ENCODE measurements around the gene ZNF20.
"Not testable (repeated sequence)": the region's sequence is repeated elsewhere in the genome, so short reads cannot be mapped to it uniquely, and the experiment has no call there.

ZNF20 gene

GRCh38 chr19:12111943-12112637 is 28.1 kb downstream of the ZNF20 start:
- DNase-seq, result no peak

DNA sequence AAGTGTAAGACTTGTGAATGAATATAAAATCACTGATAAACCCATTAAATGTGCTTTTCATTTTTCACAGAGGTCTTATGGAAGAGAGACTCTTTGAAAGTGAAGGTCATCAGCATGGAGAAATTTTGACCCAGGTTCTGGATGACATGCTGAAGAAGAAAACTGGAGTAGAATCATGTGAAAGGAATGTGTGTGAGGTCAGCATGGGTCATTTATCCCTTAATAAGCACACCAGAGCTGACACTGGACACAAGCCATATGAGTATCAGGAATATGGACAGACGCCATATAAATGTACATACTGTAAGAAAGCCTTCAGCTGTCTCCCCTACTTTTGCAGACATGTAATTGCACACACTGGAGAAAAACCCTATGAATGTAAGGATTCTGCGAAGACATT is 29.0 kb downstream of the ZNF20 start:
- DNase-seq, result no peak

DNA sequence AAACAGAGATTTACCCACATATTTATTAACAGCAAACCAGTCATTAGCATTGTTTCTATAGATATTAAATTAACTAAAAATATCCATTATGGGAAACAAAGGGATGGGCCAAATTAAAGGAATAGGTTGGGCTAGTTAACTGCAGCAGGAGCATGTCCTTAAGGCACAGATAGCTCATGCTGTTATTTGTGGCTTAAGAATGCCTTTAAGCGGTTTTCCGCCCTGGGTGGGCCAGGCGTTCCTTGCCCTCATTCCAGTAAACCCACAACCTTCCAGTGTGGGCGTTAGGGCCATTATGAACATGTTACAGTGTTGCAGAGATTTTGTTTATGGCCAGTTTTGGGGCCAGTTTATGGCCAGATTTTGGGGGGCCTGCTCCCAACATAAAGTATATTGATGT is 36.2 kb downstream of the ZNF20 start:
- not testable (repeated sequence) for DNase-seq

DNA sequence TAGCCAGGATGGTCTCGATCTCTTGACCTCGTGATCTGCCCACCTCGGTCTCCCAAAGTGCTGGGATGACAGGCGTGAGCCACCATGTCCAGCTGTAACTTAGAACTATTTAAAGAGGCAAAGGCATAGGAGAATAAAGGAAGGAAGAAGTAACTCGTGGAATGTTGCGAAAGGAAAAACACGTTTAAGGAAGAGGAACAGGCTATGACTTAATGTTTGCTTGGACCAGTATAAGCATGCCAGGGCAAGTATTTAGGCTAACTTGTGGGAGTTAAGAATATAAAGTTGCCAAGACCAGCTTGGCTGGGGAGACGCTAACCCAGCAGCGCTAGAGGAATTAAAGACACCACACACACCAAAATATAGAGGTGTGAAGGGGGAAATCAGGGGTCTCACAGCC is 42.1 kb downstream of the ZNF20 start:
- DNase-seq, result no peak

DNA sequence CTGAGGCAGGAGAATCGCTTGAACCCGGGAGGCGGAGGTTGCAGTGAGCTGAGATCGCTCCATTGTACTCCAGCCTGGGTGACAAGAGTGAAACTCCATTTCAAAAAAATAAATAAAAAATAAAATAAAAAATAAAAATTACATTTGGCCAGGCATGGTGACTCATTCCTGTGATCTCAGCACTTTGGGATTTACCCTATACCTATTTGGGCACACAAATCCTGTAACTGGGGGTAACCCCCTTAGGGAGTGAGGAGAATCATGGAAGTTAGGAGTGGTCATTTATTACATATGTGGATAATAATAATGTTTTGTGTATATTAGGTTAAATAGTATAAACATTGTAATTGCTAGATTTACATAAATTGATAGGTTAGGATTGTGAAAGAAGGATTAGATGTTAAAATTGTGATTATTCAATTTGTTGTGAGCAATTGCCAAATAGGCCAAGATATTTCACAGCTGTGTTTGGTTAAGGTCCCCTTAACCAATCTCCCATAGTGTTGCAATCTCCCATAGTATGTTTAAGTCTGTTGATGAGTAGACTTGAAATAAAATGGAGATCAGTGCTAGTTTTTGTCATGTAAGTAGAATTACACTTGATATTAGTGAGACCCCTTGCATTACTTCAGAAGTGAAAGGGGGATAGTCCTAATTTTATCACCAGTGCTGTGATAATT is 44.9 kb downstream of the ZNF20 start:
- no peak for DNase-seq

DNA sequence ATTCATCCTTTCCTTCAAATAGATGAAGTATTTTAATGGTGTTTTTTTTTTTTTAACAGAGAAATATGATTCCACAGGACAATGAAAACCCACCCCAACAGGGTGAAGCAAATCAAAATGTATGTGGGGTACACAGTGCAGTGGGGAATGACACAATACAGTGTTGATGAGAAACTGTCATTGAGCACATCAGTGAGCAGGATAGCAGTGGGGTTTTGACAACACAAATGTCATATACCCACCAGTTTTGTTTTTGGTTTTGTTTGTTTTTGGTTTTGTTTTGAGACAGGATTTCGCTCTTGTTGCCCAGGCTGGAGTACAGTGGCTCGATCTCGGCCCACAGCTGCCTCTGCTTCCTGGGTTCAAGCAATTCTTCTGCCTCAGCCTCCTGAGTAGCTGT is 46.4 kb downstream of the ZNF20 start:
- no peak for DNase-seq

- DNase-seq, result no peak
Observed at GRCh38 chr19:12092956-12093355, 47.2 kb downstream of the ZNF20 start.

DNA sequence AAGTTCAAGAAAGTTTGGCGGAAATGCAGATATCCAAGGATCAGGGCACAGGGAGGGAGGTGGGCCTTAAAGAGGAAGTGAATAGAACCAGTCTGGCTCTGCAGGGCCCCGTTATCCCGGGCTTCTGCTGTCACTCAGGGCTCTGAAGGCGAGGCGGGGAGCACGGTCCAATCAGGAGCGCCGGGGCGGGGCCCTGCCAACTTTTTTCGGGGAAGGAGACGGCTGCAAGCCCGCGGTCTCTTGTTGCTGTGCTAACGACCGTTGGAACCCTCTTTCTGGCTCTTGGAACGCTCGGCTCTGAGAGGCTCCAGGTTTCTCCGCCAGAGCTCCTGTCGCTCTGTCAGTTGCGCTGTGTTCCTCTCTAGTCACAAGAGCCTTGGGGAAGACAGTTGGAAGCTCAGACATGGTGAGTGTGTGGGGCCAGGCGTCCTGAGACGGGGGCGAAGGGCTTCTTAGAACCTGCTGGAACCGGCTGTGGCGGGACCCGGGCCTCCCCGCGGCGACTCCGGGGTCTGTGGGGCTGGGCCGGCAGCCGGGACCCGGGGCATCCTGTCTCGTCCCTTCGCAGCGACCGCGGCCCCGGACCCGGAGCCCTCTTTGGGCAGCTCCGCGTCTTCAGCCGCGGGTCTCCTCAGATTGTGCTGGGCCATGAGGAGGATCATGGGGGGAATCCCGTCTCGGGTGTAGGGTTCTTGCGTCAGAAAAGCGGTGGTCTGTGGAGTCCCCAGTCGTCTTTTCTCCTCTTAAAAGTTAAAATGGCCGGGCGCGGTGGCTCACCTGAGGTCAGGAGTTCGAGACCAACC is 47.9 kb downstream of the ZNF20 start:
- DNase-seq, result peak; percentile 81

GRCh38 chr19:12090807-12091206 is 49.3 kb downstream of the ZNF20 start:
- DNase-seq, result peak; percentile 83

DNA sequence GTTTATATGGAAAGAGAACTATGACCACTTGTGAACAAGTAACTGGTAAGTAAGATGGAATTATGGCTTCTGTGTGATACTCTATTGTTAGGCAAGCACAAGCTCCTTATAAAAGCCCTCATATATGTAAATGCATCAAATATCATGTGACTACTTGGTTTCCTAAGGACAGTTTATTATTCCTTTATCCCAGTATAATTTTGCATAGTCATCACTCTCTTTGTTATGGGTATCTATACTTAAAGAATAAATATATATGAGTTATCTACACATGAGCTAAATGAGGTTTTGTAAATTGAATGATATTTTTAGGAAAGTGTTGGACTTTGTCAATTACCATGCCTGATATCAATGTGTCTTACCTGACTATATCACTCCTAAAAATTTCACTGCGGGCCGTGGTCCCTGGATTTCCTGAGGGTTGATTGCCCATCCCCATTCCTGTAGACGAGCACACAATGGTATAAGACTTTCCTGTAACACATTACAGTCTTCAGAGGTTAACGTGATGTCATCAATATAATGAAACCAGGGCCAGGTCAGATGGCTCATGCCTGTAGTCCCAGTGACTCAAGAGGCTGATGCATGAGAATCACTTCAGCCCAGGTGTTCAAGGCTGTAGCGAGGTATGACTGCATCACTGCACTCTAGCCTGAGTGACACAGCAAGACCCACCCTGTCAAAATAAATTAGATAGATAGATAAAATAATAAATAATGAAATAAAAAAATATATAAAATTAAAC is 54.9 kb downstream of the ZNF20 start:
- DNase-seq, result no peak

GRCh38 chr19:12083336-12083735 is 56.8 kb downstream of the ZNF20 start:
- DNase-seq, result not testable (repeated sequence)

Measured in activated CD8-positive, alpha-beta memory T cell treated with anti-CD3 and anti-CD28 coated beads for 24 hours (primary cell).